HG02870 (cell line): ENCODE results near the gene MAPKAPK3.
"Not testable (repeated sequence)": the region's sequence is repeated elsewhere in the genome, so short reads cannot be mapped to it uniquely, and the experiment has no call there.

Experiments used
- ATAC-seq: cut with Tn5 transposase; IDR thresholded peaks from one replicate; pipeline ENCODE4 v1.9.1; 2021; ENCODE audit warnings: mild to moderate bottlenecking, moderate library complexity; ENCODE audit not compliant: unreplicated experiment

The MAPKAPK3 gene

GRCh38 chr3:50655009-50655830 is 38.3 kb downstream of the MAPKAPK3 start:
- no peak for ATAC-seq

DNA sequence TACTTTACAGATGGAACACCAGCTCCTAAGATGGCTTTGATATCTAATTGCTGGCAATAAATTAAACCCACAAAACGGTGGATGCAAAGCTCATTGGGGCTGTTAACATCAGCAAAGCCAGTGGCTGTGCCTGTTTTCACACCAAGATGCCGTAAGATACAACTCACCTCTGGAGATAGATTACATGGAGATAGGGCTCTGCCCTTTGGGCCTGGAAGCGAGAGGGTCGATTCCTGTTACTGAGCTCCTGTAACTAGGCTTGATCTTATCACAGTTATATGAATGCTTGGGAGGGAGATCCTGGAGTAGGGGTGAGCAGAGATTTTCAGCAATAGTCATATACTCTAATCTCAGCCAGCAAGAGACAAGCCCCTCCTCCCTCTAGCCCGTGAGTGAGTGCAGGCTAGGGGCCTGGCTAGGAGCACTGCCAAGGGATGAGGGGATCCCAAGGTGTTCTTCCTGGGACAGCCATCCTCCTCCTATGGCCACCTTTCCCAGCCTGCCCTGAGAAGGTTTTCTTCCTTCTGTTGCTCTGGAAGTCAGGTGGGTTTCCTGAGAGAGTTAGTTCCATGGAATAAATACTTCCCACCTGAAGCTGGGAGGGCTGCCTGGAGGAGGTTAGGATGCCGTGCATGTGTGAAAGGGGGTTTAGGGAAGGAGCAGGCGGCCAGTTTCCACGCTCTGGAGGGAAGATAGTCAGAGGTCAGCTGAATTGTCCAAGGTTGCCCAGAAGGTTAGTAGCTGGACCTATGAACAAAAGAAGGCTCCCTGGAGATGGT is 39.7 kb downstream of the MAPKAPK3 start:
- no peak for ATAC-seq

- ATAC-seq, result no peak
Measured at GRCh38 chr3:50657407-50657806, 40.5 kb downstream of the MAPKAPK3 start.

- no peak for ATAC-seq
Measured at GRCh38 chr3:50657816-50658215, 40.9 kb downstream of the MAPKAPK3 start.

DNA sequence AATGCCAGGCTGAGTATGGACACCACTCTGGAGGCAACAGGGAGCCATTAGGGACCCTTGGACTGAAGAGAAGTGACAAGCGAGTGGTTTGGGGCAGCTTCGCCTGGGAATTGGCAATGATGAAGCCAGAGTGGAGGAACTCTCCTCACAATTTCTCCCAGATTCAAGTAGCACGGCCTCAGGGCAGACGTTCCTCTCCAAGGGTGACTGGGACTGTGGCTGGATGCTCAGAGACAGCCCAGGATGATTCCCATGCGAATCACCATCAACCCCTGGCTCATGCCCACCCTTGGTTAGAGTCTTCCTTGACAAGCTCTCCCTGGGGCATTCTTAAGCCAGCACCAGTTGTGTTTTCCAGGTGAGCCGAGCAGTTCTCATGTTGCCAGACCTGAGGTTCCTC is 41.5 kb downstream of the MAPKAPK3 start:
- no peak for ATAC-seq

- no peak for ATAC-seq
Measured at GRCh38 chr3:50658831-50659230, 41.9 kb downstream of the MAPKAPK3 start.

DNA sequence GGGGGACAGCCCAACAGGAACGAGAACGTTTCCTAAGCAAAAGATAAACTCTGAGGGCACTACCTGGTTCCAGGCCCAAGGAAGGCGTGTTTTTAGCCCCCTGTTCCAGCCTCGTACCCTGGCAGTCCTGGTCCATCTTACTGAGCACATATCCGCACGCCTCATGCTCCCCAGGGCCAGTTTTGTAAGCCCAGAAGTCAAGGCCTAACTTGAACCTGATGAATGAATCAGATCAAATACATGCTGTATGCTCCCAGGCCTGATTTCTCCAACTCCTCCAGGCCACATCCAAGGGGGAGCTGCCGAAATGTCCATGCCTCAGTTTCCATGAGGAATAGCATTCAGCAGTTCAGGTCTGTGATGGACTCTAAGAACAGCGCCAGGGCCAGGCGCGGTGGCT is 43.4 kb downstream of the MAPKAPK3 start:
- no peak for ATAC-seq

- ATAC-seq, result no peak
Measured at GRCh38 chr3:50661321-50661837, 44.4 kb downstream of the MAPKAPK3 start.

DNA sequence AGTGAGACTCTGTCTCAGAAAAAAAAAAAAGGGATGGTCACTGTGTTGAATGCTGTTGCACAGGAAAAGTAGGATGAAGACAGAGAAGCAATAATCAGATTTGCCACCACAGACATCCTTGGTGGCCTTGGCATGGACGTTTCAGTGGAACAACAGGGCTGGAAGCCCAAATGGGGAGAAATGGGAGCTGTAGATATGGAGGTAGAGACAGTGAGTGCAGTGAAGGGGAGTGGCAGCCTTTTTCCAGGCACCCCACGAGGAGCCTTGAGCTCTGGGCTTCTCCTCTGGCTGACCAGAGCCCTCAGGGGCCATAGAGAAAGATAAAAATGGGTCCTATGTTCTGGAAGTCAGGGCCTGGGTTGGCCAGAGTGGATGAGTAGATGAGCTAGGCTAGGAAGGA is 45.5 kb downstream of the MAPKAPK3 start:
- ATAC-seq, result no peak

DNA sequence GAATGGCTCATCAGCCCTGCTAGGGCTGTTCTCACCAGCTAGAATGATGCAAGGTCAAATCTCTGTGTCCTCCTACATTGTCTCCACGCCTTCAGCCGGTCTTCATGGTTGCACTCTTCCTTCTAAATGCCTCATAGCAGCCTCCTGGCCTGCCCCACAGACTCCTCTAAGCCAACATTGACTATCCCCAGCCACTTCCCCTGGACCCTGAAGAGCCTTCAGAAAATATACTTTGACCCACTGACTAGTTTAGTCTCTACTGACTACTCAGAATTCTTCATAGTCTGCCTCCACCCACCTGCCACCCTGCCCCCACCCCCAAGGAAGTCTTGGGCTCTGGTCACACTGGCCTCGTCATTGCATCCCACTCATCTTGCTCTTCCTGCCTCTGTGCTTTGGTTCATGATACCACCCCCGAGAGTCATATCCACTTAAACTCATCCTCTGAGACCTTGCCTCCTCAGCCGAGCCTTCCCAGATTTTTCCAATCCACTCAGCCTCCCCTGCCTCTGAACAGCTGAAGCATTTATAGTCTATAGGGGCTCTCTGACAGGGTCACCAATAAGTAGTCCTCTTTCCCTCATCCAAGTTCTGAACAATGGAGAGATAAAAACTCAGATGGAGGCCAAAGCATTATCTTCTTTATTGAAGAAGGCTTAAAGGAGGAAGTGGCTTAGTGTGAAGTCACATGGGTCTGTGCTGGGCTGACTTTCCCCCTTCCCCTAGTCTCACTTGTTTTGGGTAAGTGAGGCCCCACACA is 48.3 kb downstream of the MAPKAPK3 start:
- no peak for ATAC-seq

- not testable (repeated sequence) for ATAC-seq
Measured at GRCh38 chr3:50665841-50666115, 48.8 kb downstream of the MAPKAPK3 start.

DNA sequence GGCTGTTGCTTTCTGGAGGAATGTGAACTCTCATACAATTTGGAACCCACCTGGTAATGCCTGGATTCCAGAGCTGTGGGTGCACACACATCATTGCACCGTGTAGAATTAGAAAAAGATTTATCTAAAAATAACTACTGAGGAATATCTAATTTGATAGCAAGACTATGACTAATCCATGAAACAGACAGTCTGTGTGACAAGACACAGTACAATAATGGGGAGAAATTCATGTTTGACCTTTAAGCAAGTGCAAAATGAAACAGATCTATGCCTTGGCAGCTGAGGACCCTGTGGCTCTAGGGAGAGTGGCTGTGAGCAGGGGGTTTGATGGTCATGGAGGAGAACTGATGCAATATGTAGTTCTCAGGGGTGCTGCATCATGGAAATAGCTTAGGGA is 49.9 kb downstream of the MAPKAPK3 start:
- no peak for ATAC-seq

DNA sequence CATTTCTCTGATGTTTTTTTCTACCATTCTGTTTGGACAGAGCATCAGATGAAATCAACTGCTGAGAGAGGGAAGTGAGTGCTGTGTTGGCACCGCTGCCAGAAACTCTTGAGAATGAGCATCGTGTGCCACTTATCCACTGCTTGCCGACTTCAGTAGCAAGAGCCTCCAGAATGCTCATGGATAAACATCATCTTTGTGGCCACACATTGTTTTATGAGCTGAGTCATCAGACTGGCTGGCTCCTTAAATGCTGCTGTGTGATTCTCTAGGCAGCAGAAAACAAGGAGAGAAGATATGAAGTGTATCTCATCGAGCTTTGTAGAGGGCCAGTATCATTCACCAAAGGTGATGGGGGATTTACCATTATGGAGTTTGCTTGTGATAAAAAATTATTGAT is 54.4 kb downstream of the MAPKAPK3 start:
- ATAC-seq, result no peak

- no peak for ATAC-seq
Measured at GRCh38 chr3:50672656-50673055, 55.7 kb downstream of the MAPKAPK3 start.

GRCh38 chr3:50673931-50674330 is 57.0 kb downstream of the MAPKAPK3 start:
- no peak for ATAC-seq

GRCh38 chr3:50674349-50675178 is 57.6 kb downstream of the MAPKAPK3 start, which contains the start of gene DOCK3:
DOCK3 (plus strand) TSS chr3:50674927; CDS start chr3:50675264, 337 bp downstream.
- ATAC-seq, result no peak

- no peak for ATAC-seq
Measured at GRCh38 chr3:50675179-50676030, 58.5 kb downstream of the MAPKAPK3 start.

- no peak for ATAC-seq
Measured at GRCh38 chr3:50676031-50676705, 59.2 kb downstream of the MAPKAPK3 start.
